GM21390 (cell line): ENCODE data around the gene MAP4K3.
"Not testable (repeated sequence)": the region's sequence is repeated elsewhere in the genome, so short reads cannot be mapped to it uniquely, and the experiment has no call there.

ENCODE experiments used
- ATAC-seq: cut with Tn5 transposase; IDR thresholded peaks from one replicate; pipeline ENCODE4 v1.9.1; 2021; ENCODE audit not compliant: unreplicated experiment

The MAP4K3 gene

DNA sequence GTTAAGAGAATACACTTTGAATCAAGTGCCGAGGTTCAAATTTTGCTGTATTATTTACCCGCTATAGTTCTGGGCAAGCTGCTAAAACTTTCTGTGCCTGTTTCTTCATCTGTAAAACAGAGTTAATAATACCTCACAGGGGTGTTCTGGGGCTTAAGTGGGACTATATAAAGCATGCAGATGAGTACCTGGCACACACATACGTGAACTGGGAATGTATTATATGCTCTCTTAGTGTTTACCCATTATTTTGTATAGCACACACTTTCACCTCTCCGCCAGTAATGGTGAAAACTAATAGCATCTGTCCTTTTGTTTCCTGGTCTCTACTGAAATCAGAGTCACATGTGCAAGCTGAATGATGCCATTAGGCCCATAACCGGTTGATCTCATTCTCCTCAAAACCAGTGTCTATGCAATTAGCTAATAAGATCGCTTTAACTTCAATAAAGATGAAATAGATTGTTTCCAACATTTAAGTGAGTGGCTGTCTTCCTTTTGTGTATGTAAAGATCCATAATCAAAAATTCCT is 189.5 kb downstream of the MAP4K3 start:
- ATAC-seq: no peak

DNA sequence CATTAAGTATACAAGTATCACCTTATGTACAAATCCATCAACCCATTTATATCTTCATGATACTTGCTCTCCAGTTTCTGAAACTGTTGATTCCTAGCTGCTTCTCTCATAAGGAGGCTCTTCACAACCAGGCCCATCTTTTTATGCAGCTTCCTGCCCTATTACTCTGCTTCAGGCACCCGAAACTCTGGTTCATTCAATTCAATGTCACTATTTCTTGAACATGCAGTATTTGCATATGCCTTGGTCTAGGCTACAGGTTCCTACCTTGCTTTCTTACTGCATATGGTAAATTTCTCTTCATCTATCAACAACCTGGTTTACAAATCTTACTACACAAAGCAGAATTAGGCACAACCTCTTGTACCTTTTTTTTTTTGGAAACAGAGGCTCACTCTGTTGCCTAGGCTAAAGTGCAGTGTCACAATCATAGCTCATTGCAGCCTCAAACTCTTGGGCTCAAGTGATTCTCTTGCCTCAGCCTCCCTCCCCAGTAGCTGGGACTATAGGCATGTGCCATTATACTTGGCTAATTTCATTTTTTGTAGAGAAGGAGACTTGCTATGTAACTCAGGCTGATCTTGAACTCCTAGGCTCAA is 190.6 kb downstream of the MAP4K3 start:
- peak; percentile 73 for ATAC-seq

- ATAC-seq: not testable (repeated sequence)
Measured at GRCh38 chr2:39244963-39245625, 192.0 kb downstream of the MAP4K3 start.

DNA sequence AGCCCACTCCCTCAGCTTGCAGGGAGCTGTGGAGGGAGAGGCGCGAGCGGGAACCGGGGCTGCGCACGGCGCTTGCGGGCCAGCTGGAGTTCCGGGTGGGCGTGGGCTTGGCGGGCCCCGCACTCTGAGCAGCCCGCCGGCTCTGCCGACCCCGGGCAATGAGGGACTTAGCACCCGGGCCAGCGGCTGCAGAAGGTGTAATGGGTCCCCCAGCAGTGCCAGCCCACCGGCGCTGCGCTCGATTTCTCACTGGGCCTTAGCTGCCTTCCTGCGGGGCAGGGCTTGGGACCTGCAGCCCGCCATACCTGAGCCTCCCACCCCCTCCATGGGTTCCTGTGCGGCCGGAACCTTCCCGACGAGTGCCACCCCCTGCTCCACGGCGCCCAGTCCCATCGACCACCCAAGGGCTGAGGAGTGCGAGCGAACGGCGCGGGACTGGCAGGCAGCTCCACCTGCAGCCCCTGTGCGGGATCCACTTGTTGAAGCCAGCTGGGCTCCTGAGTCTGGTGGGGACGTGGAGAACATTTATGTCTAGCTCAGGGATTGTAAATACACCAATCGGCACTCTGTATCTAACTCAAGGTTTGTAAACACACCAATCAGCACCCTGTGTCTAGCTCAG is 192.7 kb downstream of the MAP4K3 start:
- ATAC-seq: not testable (repeated sequence)

DNA sequence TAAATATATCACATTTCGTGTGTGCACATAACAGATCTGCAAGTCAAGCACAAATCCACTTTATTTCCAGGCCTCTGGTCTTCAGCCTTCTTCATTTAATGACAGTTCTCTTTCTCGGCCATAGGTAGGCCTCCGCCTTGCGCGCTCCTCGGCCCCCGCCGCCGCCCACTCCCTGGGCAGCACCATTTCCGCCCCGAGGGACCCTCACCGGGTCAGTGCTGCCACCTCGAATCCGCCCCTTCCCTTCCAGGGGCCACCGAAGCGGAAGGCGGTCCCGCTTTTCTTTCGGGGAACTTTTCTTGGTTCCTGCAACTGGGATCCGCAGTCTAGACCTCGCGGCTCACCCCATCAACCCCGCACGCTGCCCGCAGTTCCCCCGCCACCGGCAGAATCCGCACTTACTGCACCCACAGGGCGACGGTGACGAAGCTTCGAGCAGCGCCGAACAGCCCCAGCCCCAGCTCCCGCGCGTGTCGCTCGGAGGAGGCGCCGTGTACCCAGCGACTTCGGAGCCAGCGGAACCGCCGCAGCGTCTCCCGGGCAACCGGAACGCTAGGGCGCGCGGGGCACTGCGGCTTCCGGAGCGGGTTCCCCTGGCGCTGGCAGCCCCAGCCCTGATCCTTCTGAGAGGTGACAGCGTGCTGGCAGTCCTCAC is 193.5 kb downstream of the MAP4K3 start, which contains the start of gene CDKL4:
Gene CDKL4, minus strand, starts transcription at position 502 of the 655 bp plus-strand sequence.
- no peak for ATAC-seq

DNA sequence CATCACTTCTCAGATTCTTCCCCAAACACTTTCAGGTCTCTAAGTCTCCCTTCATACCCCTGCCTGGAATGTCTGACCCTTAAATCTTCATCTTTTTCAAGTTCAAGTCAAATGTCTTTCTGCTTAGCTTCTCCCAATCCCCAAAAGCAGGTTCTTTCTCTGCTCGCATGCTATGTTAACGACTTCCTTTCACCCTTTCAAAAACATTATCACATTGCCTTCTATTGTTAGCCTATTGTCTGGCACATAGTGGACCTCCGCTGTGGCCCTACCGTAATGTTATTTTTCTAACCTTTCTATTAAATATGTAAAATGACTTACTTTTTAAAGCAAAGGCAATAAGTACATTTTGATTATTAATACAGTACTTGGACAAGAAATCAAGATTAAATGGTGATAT is 195.5 kb downstream of the MAP4K3 start:
- ATAC-seq: no peak

DNA sequence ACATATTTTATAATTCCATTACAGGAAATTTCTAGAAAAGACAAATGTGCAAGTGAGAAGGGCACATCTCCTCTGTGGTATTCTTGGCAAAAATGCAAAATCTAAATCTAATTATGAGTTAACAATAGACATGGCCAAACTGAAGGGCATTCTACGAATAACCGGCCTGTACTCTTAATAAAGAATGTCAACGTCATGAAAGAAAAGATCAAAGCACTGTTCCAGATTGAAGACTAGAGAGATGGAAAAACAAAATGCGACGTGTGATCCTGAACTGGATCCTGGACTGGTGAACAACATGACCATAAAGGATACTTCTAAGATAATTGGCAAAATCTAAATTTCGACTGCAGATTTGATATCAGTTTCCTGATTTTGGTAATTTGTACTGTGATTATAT is 196.3 kb downstream of the MAP4K3 start:
- no peak for ATAC-seq

- ATAC-seq: no peak
Measured at GRCh38 chr2:39234754-39235153, 202.3 kb downstream of the MAP4K3 start.

DNA sequence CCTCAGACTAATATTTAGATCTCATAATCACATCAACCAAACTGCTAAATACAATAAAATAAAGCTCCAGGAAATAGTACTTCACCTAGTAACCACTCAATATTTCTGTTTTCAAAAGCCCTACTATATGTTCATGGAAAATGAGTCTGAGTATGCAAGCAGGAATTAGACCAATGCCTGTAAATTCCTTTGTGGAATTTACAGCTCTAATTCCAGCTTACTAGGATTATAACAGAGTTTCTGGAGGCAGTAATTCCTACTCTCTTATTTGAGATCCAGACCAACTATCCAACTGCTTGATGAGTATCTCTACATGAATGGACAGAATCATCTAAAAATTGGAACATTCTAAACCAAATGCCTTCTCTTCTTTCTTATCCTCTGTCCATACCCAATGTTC is 204.9 kb downstream of the MAP4K3 start:
- no peak for ATAC-seq

DNA sequence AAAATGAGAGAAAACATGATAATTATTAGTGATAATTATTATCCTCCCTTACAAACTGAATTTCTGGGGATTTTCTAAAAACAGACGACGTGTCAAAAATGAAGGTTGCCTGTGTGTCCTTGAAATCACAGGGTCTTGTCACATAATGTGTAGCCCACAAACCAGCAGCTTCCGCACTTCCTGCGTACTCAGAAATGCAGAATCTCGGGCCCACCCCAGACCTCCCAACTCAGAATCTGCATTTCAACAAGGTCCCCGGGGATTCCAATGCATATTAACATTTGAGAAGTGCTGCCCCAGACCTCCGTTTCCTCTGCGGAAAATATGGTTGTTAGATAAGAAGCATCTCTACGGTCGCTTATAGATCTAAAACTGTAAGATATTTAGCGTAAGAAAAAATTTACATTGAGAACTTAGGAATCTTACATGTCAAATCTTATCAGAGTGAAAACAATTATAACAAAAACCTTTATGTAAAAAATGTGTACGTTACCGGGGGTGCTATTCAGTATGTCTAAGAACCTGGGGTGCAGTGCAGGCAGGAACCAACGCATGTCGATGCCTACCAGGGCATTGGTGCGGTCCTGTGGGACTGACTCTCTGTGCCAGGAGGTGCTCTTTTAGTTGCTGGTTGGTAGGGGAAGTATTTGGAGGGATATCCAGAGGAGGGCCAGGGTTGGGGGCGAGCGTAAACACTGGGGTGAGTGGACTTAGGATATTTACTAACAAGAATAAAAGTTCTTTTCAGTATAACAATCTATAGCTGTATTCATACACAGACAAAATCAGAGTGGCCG is 208.5 kb downstream of the MAP4K3 start:
- ATAC-seq: no peak

- ATAC-seq: peak; percentile 80
Measured at GRCh38 chr2:39227628-39228412, 209.3 kb downstream of the MAP4K3 start.

DNA sequence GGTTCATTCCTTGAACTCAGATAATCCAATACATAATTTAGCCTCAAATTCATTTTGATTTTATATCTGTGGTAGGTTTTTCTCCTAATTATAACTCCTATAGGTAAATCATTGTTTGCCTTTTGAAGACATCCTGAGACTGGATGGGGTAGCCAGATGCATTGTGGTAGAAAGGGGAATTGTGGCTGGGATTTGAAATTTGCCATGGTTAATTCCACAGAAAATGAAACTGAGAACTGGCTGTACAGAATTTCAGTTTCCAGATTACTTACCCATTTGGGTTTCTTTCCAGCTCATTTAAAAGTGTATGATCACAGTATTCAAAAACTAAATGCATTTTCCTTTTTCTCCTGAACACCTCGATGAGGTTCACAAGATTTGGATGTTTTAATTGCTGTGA is 211.5 kb downstream of the MAP4K3 start:
- no peak for ATAC-seq

DNA sequence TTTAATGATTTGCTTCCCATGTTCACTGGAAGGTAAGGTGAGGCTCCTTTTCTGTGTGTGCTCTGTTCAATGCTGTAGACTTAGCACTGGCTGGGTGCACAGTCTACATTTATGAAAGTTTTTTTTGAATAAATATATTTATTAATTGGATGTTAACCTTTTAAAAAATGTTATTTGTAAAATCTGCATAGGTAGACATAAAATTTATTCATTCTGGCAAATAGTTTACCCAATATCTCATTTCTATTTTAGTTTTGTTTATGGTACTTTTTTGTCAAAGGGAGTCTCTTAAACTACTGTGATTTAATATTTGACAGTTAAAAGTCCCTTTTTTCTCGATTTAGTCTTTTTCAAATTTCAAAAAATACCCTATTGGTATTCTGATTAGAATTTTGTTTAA is 213.2 kb downstream of the MAP4K3 start:
- ATAC-seq: no peak

- ATAC-seq: no peak
Measured at GRCh38 chr2:39221459-39221858, 215.6 kb downstream of the MAP4K3 start.

DNA sequence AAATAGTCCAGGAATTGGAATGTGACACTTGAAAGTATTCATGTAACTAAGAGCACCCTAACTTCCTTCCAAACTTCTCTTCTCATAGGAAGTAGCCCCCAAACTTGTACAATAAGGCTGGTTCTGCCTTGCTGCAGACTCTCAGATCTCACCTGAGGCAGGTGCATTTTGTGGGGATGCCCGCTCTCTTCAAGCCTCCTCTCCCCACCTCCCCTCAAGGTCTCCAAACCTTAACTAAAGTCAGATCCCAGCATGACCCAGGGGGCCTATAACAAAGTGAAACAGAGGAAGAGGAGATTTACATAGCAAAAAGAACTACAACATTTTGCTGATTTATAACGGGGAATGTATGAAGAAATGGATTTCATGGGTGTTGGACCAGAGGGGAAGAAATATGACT is 216.9 kb downstream of the MAP4K3 start:
- ATAC-seq: no peak

- no peak for ATAC-seq
Measured at GRCh38 chr2:39218391-39218790, 218.7 kb downstream of the MAP4K3 start.

GRCh38 chr2:39217192-39217550 is 219.9 kb downstream of the MAP4K3 start:
- no peak for ATAC-seq

GRCh38 chr2:39216346-39217191 is 220.5 kb downstream of the MAP4K3 start:
- ATAC-seq: no peak

DNA sequence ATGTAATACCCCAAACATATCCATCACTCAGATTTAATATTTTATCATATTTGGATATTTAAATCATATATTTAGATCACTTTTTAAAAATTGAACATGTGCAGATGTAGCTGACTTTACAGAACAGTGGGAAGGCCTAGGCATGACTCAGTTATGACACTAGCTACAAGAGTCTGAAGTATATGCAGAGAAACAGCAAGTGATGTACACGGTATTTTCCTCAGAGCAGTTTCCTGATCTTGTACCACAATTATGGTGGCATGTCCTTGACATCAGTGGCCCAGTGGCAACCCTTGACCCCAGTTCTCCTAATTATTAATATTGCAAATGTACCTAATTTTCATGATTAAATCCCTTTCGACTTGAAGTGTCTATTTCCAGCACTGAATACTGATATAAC is 221.5 kb downstream of the MAP4K3 start:
- no peak for ATAC-seq
